LNCaP clone FGC (cell line): Measurements from ENCODE around the gene STYX.
A peak's percentile ranks its signal among the peaks of the same experiment; 100 is the strongest.

Source experiments
- DNase-seq: peaks from one replicate; pipeline ENCODE4 v3.0.0-alpha.2; 2011; ENCODE audit warnings: low read depth
- H3K4me3 ChIP-seq: 2 replicates; pipeline ENCODE4 v1.5.1; 2011; ENCODE audit warnings: mild to moderate bottlenecking, low read depth, low read length, control low read depth
- TF ChIP-seq, protein P1 (sequence below): IDR thresholded peaks from 2 replicates; pipeline ENCODE4 v1.5.1; 2012; ENCODE audit warnings: mild to moderate bottlenecking; ENCODE audit not compliant: control insufficient read depth, insufficient read depth; ENCODE audit errors: extremely low read depth

Gene STYX, protein sequence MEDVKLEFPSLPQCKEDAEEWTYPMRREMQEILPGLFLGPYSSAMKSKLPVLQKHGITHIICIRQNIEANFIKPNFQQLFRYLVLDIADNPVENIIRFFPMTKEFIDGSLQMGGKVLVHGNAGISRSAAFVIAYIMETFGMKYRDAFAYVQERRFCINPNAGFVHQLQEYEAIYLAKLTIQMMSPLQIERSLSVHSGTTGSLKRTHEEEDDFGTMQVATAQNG

DNA sequence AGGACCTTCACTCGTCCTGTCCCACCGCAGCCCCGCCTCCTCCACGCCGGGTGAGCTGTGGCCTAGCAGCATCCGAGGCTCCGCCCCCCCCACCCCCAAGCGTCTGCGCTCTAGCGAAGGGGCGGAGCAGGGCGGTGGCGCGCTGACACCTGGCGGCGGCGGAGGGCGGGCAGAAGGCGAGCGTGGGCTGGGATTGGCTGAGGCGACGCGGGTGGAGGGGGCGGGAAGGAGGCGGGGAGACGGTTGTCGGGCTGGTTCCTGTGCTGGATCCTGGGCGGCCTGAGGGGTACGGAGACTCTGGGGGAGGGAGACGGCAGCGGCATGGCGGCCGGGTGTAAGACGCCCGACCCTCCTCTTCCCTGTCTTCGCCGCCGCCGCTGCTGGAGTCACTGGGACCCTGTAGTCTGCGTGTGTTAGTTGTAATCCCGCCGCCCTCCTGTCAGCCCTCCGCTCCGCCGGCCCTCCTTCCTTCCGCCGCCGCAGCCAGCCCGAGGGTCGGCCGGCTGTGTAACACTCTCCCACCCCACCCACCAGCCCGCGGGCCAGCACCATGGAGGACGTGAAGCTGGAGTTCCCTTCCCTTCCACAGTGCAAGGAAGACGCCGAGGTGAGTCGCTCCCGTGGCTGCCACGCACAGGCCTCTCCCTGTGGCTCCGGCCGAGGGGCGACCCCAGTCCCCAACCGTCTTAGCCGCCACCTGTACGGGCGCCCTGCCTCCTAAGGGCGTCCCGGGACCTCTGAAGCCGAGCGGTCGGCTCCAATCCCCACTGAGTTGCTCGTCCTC, at the start of gene STYX:
Gene STYX (plus strand): TSS at position 242 of the 784 bp plus-strand sequence. CDS start 309 bp downstream, at position 551.
- TF ChIP-seq, protein P1, sequence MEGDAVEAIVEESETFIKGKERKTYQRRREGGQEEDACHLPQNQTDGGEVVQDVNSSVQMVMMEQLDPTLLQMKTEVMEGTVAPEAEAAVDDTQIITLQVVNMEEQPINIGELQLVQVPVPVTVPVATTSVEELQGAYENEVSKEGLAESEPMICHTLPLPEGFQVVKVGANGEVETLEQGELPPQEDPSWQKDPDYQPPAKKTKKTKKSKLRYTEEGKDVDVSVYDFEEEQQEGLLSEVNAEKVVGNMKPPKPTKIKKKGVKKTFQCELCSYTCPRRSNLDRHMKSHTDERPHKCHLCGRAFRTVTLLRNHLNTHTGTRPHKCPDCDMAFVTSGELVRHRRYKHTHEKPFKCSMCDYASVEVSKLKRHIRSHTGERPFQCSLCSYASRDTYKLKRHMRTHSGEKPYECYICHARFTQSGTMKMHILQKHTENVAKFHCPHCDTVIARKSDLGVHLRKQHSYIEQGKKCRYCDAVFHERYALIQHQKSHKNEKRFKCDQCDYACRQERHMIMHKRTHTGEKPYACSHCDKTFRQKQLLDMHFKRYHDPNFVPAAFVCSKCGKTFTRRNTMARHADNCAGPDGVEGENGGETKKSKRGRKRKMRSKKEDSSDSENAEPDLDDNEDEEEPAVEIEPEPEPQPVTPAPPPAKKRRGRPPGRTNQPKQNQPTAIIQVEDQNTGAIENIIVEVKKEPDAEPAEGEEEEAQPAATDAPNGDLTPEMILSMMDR, result no peak
- peak within 1 kb of the TSS; percentile 93 for H3K4me3 ChIP-seq
- DNase-seq, result peak; percentile 95

DNA sequence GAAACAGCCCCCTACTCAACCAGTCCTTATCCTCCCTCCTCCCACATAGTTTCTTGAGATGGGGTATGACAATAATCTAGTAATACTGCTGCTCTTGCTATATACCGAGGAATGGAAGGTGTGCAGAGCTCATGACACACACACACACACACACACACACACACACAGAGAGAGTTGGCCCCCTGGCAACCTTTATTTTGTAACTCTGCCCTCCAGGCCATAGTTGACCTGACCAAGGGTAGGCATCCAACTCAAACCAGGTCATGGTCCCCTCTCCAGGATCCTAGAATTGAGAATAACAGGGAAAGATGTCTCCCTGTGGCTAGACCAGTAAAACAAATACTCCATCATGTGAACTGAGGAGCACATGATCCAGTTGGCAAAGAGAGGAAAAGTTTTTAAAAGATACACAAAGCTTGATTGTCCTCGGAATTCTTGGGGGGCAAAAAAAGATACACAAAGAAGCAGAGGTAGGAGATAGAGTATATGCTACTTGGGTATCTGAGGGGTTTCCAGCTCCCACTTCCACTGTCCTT, 45.9 kb upstream of the STYX start:
- DNase-seq, result no peak
- H3K4me3 ChIP-seq, result no peak overlapping the region
- TF ChIP-seq, protein P1, result no peak

DNA sequence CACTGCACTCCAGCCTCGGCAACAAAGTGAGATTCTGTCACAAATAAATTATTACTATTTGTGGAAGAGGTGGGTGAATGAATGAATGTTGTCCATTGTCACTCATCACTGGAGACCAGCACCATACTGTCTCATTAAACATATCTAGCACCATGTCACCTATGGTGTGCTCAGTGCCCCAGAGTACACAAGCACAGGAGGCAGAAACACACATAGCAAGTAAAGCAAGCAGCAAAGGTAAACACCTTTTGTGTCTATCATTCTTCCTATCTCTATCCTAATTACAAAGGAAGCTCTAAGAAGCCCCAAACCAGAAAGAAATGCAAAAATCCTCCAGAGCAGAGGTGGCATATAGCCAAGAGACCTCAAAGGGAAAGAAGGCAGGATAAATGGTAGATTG, 43.8 kb upstream of the STYX start:
- DNase-seq, result no peak
- TF ChIP-seq, protein P1, result no peak
- no peak overlapping the region for H3K4me3 ChIP-seq

DNA sequence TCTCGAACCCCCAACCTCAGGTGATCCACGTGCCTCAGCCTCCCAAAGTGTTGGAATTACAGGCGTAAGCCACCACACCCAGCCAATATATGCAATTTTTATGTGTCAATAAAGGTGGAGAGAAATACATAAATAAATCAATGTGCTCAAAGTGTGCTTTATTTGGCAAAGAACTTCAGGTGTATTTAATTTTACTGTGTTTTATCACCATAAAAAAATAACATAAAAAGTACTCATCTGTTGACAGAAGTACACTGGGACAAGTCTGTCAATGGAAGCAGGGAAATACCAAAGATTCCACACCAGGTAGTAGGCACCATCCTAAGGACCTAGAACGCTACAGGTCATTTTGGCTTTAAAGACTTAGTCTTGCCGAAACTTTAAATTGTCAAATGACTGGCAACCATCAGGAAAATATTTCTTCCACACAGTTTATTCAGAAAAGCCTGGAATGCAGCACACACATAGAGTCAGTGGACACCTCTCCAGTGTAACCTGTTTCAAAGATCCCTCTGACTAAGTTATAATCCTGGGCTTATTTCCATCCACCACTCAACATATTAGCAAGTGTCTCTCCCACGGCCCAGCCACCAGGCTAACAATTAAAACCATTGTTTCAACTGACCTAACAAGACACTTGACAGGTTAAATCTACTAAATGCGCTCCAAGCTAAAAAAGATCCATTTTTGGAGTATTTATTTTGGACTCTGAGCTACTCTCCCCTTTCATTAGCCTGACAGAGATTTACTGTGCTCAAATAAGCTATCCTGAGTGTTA, 38.8 kb upstream of the STYX start:
- no peak overlapping the region for H3K4me3 ChIP-seq
- peak; percentile 89 for DNase-seq
- TF ChIP-seq, protein P1, result no peak

DNA sequence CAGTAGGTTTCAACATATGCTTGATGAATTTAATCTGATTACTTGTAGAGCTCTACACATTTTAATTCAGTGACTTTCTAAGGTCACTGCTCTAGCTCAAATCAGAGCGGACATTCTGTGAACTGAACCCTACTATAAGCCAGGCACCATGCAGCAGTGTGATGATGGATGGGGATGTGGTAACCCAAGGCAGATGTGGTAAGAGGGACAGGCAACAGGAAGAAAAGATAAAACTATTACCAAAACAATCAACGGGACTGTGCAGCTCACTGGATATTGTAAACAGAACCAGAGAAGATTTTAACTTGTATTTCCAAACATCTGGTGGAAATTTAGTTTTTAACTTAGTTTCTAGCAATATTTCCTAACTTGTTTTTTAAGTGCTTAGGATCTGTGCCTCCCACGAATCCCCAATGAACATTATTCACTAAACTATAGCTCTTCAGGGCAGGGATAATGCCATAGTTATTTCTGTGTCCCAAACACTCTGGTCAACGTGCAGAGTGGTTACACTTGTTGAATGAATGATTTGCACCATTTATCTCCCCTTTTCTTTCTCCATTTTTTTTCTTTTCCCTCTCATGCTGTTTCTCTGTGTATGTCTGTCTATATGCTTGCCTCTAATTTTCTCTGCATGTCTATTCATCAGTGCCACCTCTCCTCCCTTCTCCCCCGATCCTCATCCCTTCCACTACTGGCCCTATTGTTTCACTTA, 37.6 kb upstream of the STYX start:
- DNase-seq, result no peak
- TF ChIP-seq, protein P1, result no peak
- H3K4me3 ChIP-seq, result no peak overlapping the region

DNA sequence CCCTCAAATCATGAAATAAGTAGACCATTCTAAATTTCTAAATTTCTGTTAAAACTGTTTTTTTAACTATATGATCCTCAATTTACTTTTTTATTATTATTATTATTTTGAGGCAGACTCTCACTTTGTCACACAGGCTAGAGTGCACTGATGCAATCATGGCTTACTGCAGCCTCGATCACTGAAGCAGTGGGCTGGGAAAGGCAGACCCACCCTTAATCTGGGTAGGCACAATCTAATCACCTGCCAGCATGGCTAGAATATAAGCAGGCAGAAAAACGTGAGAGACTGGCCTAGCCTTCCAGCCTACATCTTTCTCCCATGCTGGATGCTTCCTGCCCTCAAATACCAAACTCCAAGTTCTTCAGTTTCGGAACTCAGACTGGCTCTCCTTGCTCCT, 36.9 kb upstream of the STYX start:
- TF ChIP-seq, protein P1, result no peak
- no peak overlapping the region for H3K4me3 ChIP-seq
- no peak for DNase-seq
